Body of pancreas (tissue), 4 donors: ENCODE data around the gene PPP1CA. TPM values are rescaled to one million over a fixed set of nuclear protein-coding genes. Genes with fewer than 3 reads are reported as not detected.
A peak's percentile ranks its signal among the peaks of the same experiment; 100 is the strongest.

ENCODE experiments used
- ATAC-seq: fragments of 150-250 bp; one replicate; pipeline ENCODE4 v1.9.1; 2016
- DNase-seq, 4 donors: peaks; one replicate each; pipeline ENCODE4 v3.0.0-alpha.2; 2019
- H3K27ac ChIP-seq, 4 donors: fragments of 200-600 bp; sonication (generic); 1 replicate in 3 of 4; 2 replicates in 1 of 4; pipeline versions ENCODE4 v1.5.1 to v1.6.1; 2016 to 2019; ENCODE audit warnings: mild to moderate bottlenecking in 1 of 4, mixed read lengths in 1 of 4, moderate library complexity in 1 of 4
- H3K27me3 ChIP-seq, 2 donors: fragments of 200-600 bp; sonication (generic); one replicate each; pipeline ENCODE4 v1.6.0; 2016; ENCODE audit warnings: mild to moderate bottlenecking in 1 of 2
- H3K36me3 ChIP-seq, 2 donors: fragments of 200-600 bp; sonication (generic); replicated peaks in 1 of 2; 2 replicates each; pipeline ENCODE4 v1.5.1; 2016; ENCODE audit warnings: low read depth in 2 of 2; ENCODE audit not compliant: insufficient read depth in 1 of 2
- H3K4me1 ChIP-seq: fragments of 200-600 bp; sonication (generic); one replicate; pipeline ENCODE4 v1.6.0; 2016
- H3K4me3 ChIP-seq, 2 donors: fragments of 200-600 bp; sonication (generic); 1 replicate in 1 of 2; 2 replicates in 1 of 2; pipeline ENCODE4 v1.5.1; 2016 to 2019
- H3K9me3 ChIP-seq, 3 donors: fragments of 200-600 bp; sonication (generic); 1 replicate in 2 of 3; 2 replicates in 1 of 3; pipeline ENCODE4 v1.5.1; 2016
- CTCF ChIP-seq, 7 experiments: fragments of 450-650 bp in 4 of 7; fragments of 200-600 bp in 3 of 7; sonication (generic) in 3 of 7; IDR thresholded peaks; one replicate each; pipeline ENCODE4 v1.5.1; 2016 to 2019; ENCODE audit warnings: antibody characterized with exemption in 7 of 7
- POLR2A ChIP-seq, 3 donors: fragments of 450-650 bp; IDR thresholded peaks; one replicate each; pipeline ENCODE4 v1.6.1; 2016; ENCODE audit warnings: antibody characterized with exemption in 3 of 3, mild to moderate bottlenecking in 2 of 3
- WGBS, 2 donors: methylation state at CpG; one replicate each; pipeline ENCODE4 v1.1.5; 2017; 5-methylcytosine and 5-hydroxymethylcytosine counted together
- intact Hi-C: fragments of 100-400 bp; cut with DNase I; formaldehyde crosslinking; loops from one replicate; pipeline ENCODE4 v1.15.1; 2023
- total RNA-seq, 2 donors: library from RNA; depleted of rRNA; stranded (reverse); fragments of >200 nt; gene quantifications; one replicate each; pipeline ENCODE4 v1.1.0, GENCODE V29; 2016

Gene PPP1CA
- total RNA-seq, 2 donors from 2014 or later: 81.1 to 104 TPM

GRCh38 chr11:67434395-67434881 lies 32.8 kb upstream of the PPP1CA start:
- no peak for TF ChIP-seq POLR2A (IDR thresholded peaks at IDR 0.05)
- no peak for TF ChIP-seq CTCF (IDR thresholded peaks at IDR 0.05)
- DNase-seq: no peak
- H3K27me3 ChIP-seq: no peaks in the 10 kb centered on the region
- H3K9me3 ChIP-seq: no peaks in the 10 kb centered on the region
- peaks cover 9% of the 10 kb centered on the region for H3K4me1 ChIP-seq
- H3K36me3 ChIP-seq: peaks cover 0 to 4% of the 10 kb centered on the region in 2 donors
- no peak overlapping the region for H3K4me3 ChIP-seq
- WGBS, 2 donors: 74 to 92% methylated on average over 6 to 20 of the region's 23 CpGs
- ATAC-seq: no peak
- H3K27ac ChIP-seq: no peak overlapping the region
- intact Hi-C loops: no loop called here

- H3K27me3 ChIP-seq: no peaks in the 10 kb centered on the region
- DNase-seq (peak in 1 of 4 donors; percentile 14), ATAC-seq (no peak)
- 85 to 98% methylated on average over 8 to 21 of the region's 22 CpGs for WGBS, 2 donors
- TF ChIP-seq POLR2A (IDR thresholded peaks at IDR 0.05) (no peak), CTCF (IDR thresholded peaks at IDR 0.05) (no peak)
- H3K36me3 ChIP-seq: peaks cover 0 to 4% of the 10 kb centered on the region in 2 donors
- peaks cover 15% of the 10 kb centered on the region for H3K4me1 ChIP-seq
- H3K27ac ChIP-seq: no peak overlapping the region
- intact Hi-C loops: no loop called here
- H3K4me3 ChIP-seq: no peak overlapping the region
- H3K9me3 ChIP-seq: no peaks in the 10 kb centered on the region
Measured at GRCh38 chr11:67433536-67434394, 32.1 kb upstream of the PPP1CA start.

GRCh38 chr11:67432655-67433349 lies 31.1 kb upstream of the PPP1CA start:
- ATAC-seq (no peak), DNase-seq (no peak)
- no peaks in the 10 kb centered on the region for H3K9me3 ChIP-seq
- 88 to 90% methylated on average over 11 to 22 of the region's 22 CpGs for WGBS, 2 donors
- intact Hi-C loops: no loop called here
- H3K4me1 ChIP-seq: peaks cover 15% of the 10 kb centered on the region
- TF ChIP-seq POLR2A (IDR thresholded peaks at IDR 0.05): no peak
- TF ChIP-seq CTCF (IDR thresholded peaks at IDR 0.05): no peak
- no peak overlapping the region for H3K27ac ChIP-seq
- H3K4me3 ChIP-seq: no peak overlapping the region
- peaks cover 0 to 4% of the 10 kb centered on the region in 2 donors for H3K36me3 ChIP-seq
- H3K27me3 ChIP-seq: no peaks in the 10 kb centered on the region

GRCh38 chr11:67431346-67432249 lies 29.9 kb upstream of the PPP1CA start:
- Histone ChIP-seq H3K4me1 (peaks cover 23% of the 10 kb centered on the region), H3K9me3 (no peaks in the 10 kb centered on the region), H3K27me3 (no peaks in the 10 kb centered on the region), H3K4me3 (no peak overlapping the region), H3K36me3 (peaks cover 0 to 4% of the 10 kb centered on the region in 2 donors), H3K27ac (no peak overlapping the region)
- 84 to 92% methylated on average over 22 to 24 of the region's 24 CpGs for WGBS, 2 donors
- ATAC-seq (no peak), DNase-seq (no peak)
- intact Hi-C loops: no loop called here
- no peak for TF ChIP-seq POLR2A (IDR thresholded peaks at IDR 0.05)
